Fibroblast of mammary gland (primary cell): ENCODE results near the gene PRRG4.

Experiments
- DNase-seq: peaks from one replicate; pipeline ENCODE4 v3.0.0-alpha.2; 2010; ENCODE audit warnings: low read depth
- H3K4me3 ChIP-seq: 2 replicates; pipeline ENCODE4 v1.5.1; 2011; ENCODE audit warnings: low read depth, mild to moderate bottlenecking, low read length, moderate library complexity; ENCODE audit not compliant: control insufficient read depth
- TF ChIP-seq, protein P1 (sequence below): conservative IDR thresholded peaks from 2 replicates; pipeline ENCODE4 v1.5.1; 2011; ENCODE audit warnings: low read depth, low read length, inconsistent platforms; ENCODE audit not compliant: control insufficient read depth, insufficient read depth

The PRRG4 gene

DNA sequence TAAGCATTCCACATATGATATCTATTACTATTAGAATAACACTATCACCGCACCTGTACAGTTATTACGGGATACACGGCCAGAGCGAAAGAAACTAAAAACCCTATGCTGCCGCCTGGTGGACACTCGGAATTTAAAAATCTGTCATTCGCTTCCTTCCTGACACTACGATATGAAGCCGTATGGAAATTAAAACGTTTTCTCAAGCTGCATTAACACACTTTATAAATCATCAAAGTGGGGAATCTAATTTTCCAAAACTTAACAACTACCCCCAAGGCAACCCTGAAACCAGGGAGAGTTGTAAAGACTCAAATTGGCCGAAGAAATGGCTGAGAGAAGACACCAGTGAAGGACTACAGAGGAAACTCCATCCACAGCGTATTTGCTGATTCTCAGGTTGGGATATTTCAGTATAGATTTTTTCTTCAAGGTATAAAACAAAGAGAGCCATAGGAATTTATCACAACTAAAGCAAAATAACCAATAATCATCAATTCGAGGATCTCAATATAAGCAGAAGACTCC lies 36.7 kb upstream of the PRRG4 start:
- H3K4me3 ChIP-seq: no peak overlapping the region
- peak; percentile 36 for DNase-seq

DNA sequence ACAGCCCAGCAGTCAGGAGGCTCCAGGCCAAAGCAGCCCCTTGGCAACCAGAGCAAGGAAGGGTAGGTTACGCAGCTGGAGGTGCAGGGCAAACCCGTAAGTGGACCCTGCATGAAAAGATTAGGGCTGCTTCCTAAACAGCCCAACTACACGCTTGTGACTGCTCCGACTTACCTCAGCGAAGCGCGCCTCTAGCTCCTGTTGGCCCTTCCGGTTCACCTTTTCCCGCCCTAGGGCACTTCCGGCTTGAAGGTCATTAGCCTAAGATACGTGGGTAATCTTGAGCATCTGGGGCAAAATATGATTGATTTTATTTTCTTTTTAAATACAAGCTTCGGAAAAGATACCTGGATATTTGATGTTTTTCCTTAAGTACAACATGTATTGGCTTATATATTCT lies 35.3 kb upstream of the PRRG4 start, which contains the start of gene CCDC73:
CCDC73 (minus strand) TSS at position 224 of the 400 bp plus-strand sequence. CDS start 34,419 bp downstream, outside the sequence.
- no peak within 1 kb of the TSS for H3K4me3 ChIP-seq
- TF ChIP-seq, protein P1, sequence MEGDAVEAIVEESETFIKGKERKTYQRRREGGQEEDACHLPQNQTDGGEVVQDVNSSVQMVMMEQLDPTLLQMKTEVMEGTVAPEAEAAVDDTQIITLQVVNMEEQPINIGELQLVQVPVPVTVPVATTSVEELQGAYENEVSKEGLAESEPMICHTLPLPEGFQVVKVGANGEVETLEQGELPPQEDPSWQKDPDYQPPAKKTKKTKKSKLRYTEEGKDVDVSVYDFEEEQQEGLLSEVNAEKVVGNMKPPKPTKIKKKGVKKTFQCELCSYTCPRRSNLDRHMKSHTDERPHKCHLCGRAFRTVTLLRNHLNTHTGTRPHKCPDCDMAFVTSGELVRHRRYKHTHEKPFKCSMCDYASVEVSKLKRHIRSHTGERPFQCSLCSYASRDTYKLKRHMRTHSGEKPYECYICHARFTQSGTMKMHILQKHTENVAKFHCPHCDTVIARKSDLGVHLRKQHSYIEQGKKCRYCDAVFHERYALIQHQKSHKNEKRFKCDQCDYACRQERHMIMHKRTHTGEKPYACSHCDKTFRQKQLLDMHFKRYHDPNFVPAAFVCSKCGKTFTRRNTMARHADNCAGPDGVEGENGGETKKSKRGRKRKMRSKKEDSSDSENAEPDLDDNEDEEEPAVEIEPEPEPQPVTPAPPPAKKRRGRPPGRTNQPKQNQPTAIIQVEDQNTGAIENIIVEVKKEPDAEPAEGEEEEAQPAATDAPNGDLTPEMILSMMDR: no peak
- no peak for DNase-seq

More for the DNA sequence above, 36.7 kb upstream of the PRRG4 start:
- TF ChIP-seq, protein P1: peak; percentile 70

DNA sequence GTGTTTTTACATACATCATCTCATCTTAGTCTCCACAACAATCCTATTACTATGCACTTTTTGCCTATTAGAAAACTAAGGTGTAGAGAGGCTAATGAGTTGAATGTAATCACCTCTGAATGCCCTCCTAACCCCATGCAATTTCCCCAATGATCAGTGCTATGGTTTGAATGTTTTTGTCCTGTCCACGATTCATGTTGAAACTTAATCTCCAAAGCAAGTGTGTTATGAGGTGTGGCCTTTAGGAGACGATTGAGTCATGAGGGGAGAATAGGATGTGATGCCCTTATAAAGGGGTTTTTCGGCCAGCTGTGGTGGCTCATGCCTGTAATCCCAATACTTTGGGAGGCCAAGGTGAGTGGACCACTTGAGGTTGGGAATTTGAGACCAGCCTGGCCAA lies 33.3 kb upstream of the PRRG4 start:
- TF ChIP-seq, protein P1: no peak
- no peak overlapping the region for H3K4me3 ChIP-seq
- no peak for DNase-seq

DNA sequence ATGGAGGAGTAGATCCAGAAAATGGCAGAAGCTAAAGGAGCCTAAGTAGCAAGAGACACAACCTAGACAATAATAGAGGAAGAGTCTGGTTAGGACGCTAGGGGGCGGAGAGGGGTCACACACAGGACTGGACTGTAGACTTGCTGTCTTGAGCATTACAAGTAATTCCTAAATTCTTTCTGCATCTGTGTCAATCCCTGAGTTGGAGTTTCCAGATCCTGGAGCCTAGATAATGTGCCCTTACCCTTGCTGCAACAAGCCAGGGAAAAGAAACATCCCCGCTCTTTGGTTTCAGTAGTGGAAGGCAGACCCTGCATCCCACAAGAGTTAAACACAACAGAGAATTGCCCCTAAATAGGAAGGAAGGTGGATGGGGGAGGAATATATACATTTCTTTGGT lies 20.4 kb upstream of the PRRG4 start:
- DNase-seq: peak; percentile 76
- TF ChIP-seq, protein P1: peak; percentile 91
- no peak overlapping the region for H3K4me3 ChIP-seq

DNA sequence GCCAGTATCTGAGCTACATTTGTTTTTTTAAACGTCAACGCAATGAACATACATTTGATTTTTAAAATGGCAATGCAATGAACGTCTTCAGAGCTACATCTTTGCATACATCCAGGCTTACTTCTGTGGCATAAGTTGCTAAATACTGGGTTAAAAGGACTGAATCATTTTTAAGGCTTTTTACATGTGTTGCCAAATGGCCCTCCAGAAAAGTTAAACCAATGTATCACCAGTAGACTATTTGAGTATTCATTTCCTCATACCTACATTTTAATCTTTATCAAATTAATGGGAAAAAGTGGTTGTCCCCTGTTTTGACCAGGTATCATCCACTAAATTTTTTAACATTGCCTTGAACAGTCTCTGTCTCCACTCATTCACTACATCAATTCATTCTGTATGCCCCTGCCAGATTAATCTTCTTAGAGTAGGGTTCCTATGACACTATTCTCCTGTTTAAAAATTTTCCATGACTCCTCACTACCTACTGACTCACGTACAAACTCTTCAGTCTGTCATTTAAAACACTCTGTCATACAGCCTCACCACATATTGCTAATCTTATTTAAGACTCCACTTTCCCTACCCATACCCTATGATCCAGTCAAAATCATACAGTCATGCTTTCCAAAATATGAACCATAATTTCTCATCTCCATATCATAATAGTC lies 12.4 kb upstream of the PRRG4 start:
- TF ChIP-seq, protein P1: no peak
- no peak overlapping the region for H3K4me3 ChIP-seq
- peak; percentile 26 for DNase-seq

DNA sequence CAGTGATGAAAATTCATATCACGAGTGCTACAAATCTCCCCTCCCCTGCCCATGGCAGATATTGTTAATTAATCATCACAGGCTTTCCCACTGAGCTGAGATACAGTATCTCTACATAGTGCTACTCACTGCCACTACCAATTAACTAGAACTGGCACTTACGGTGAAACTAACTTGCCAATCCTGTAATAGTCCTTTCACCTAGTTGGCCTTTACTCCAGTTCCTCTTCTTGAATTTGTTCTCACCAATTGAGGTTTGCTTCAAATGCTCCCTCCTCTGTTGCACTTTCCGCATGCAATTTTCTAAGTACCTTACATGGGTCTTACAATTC lies 11.9 kb upstream of the PRRG4 start:
- TF ChIP-seq, protein P1: no peak
- H3K4me3 ChIP-seq: no peak overlapping the region
- DNase-seq: no peak
